Epithelial cell of proximal tubule (primary cell): ENCODE data around the gene SPATA33. TPM values are rescaled to one million over a fixed set of nuclear protein-coding genes. Genes with fewer than 3 reads are reported as not detected.
"Not testable (repeated sequence)": the region's sequence is repeated elsewhere in the genome, so short reads cannot be mapped to it uniquely, and the experiment has no call there.

Source experiments
- DNase-seq: peaks from one replicate; pipeline ENCODE4 v3.0.0-alpha.2; 2011; ENCODE audit warnings: low read depth
- H3K4me3 ChIP-seq: 2 replicates; pipeline ENCODE4 v1.5.1; 2011; ENCODE audit warnings: low read depth, mild to moderate bottlenecking, low read length
- total RNA-seq: library from RNA; depleted of rRNA; stranded (reverse); fragments of >200 nt; gene quantifications from 2 replicates; pipeline ENCODE4 v1.2.3, GENCODE V29; 2015
- TF ChIP-seq, protein P1 (sequence below): conservative IDR thresholded peaks from 2 replicates; pipeline ENCODE4 v1.5.1; 2012; ENCODE audit warnings: low read depth, mild to moderate bottlenecking, low read length

Gene SPATA33
- total RNA-seq, 1 donor from 2014 or later = 8.1 TPM

DNA sequence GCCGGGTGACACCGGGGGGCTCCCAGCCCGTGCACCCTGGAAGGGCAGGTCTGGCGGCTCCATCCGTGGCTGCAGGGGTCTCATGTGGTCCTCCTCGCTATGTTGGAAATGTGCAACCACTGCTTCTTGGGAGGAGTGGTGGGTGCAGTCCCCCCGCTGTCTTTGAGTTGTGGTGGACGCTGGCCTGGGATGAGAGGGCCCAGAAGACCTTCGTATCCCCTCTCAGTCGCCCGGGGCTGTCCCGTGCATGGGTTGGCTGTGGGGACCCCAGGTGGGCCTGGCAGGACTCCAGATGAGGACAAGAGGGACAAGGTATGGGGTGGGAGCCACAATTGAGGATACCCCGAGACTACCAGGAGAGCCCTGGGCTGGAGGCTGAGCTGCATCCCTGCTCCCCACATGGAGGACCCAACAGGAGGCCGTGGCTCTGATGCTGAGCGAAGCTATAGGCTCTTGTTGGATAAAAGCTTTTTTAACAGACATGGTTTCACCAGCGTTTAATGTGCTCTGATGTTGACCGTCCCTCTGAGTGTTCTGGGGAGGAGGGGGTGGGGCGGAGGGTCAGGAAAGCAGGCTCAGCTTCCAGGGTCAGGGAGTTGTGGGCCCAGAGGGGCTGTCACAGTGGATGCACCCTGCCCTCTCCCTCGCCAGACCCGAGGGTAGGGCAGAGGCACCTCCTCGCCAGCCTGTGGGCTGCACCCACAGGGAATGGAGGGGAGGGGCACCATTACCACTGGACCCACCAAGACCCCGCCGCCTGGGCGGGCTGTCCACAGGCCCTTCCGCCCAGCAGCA lies 38.4 kb downstream of the SPATA33 start:
- no peak for DNase-seq
- no peak overlapping the region for H3K4me3 ChIP-seq
- TF ChIP-seq, protein P1, sequence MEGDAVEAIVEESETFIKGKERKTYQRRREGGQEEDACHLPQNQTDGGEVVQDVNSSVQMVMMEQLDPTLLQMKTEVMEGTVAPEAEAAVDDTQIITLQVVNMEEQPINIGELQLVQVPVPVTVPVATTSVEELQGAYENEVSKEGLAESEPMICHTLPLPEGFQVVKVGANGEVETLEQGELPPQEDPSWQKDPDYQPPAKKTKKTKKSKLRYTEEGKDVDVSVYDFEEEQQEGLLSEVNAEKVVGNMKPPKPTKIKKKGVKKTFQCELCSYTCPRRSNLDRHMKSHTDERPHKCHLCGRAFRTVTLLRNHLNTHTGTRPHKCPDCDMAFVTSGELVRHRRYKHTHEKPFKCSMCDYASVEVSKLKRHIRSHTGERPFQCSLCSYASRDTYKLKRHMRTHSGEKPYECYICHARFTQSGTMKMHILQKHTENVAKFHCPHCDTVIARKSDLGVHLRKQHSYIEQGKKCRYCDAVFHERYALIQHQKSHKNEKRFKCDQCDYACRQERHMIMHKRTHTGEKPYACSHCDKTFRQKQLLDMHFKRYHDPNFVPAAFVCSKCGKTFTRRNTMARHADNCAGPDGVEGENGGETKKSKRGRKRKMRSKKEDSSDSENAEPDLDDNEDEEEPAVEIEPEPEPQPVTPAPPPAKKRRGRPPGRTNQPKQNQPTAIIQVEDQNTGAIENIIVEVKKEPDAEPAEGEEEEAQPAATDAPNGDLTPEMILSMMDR = no peak

DNA sequence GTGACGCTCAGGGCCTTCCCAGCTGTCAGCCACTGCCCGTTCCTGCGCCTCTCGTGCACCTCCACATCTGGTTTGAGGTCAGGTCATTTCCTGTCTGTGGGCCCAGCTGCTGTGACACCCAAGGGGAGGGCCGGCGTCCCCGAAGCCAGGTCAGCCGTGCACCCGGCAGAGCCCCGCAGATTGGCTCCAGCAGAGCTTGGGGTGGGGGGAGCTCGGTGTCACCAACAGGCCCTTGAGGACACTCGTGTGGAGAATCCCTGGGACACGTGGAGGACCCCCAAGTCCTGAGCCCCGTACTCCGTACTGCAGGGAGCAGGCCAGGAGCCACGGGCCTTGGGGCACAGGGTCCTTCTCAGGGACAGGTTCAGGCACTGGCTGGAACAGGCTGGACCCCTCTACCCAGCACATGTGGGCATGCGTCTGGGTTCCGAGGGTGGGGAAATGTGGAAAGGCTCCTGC lies 39.1 kb downstream of the SPATA33 start:
- TF ChIP-seq, protein P1 = no peak
- DNase-seq = no peak
- H3K4me3 ChIP-seq = no peak overlapping the region

DNA sequence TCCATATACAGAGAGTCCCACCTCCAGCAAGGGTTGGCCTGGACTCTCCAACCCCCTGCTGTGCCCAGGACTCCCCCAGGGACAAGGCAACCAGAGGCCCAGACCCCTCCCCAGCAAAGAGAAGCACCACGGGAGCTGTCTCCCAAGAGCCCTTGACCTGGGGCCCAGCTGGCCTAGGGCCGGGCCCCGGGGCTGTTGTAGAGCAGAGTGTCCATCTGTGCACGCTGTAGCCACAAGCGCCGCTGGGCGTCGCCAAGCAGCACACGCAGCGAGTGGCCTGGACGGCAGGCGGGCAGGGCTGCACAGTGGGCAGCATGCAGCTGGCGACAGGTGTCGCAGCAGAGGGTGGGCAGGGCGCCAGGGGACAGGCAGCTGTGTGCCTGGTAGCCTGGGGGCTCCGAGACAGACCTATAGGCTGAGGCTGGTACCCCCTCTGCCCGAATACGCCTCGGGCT lies 39.6 kb downstream of the SPATA33 start:
- TF ChIP-seq, protein P1 = no peak
- no peak for DNase-seq
- H3K4me3 ChIP-seq = no peak overlapping the region

DNA sequence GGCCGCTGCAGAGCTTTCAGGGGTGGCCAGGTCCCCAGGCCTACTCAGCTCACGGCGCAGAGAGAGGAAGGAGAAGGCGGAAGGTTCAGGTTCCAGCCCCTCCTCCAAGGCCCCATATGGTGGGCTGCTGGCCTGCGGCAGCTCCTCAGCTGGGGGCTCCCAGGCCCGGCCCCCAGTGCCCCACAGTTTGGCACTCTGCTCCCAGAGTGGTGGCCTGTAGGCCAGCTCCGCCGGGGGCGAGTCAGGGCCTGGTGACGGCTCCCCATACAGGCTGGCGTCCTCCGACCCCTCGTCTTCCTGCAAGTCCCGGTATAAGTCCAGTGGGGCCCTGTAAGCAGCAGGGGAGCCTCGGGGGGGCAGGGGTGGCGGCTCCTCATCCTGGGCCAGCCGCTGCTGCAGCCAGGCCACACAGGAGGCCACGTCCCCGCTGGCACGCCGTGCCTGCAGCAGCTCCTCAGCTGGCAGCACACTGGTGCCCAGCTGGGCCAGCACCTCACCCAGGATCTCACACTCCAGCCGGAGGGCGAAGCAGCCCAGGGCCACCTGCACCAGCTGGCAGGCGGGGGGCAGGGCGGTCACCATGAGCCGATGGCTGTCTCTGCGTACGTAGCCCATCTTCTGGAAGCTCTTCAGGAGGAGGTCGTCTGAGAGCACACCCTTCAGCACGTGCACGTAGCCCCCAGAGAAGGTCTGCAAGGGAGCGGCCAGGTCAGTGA lies 40.1 kb downstream of the SPATA33 start:
- TF ChIP-seq, protein P1 = no peak
- no peak overlapping the region for H3K4me3 ChIP-seq
- DNase-seq = no peak

DNA sequence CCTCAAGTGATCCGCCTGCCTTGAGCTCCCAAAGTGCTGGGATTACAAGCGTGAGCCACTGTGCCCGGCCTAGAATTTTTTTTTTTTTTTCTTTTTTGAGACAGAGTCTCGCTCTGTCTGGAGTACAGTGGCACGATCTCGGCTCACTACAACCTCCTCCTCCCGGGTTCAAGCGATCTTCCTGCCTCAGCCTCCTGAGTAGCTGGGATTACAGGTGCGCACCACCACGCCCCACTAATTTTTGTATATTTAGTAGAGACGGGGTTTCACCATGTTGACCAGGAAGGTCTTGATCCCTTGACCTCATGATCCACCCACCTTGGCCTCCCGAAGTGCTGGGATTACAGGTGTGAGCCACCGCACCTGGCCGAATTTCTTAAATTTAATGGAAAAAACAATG lies 41.1 kb downstream of the SPATA33 start:
- not testable (repeated sequence) for DNase-seq, H3K4me3 ChIP-seq

DNA sequence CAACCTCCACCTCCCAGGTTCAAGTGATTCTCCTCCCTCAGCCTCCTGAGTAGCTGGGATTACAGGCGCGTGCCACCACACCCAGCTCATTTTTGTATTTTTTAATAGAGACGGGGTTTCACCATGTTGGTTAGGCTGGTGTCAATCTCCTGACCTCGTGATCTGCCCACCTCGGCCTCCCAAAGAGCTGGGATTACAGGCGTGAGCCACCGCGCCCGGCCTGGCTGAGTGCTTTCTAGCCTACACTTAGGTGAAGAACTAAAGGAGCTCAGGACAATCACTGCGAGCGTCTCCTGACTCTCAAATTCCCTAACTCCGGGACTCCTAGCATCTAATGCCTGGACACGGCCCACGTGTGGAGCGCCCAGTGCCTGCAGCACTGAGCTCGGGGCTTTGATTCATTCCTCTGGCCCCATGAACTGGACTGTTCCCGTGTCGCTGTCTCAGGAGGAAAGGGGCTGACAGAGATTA lies 42.0 kb downstream of the SPATA33 start:
- H3K4me3 ChIP-seq = peak overlapping the region; percentile 31
- not testable (repeated sequence) for DNase-seq

DNA sequence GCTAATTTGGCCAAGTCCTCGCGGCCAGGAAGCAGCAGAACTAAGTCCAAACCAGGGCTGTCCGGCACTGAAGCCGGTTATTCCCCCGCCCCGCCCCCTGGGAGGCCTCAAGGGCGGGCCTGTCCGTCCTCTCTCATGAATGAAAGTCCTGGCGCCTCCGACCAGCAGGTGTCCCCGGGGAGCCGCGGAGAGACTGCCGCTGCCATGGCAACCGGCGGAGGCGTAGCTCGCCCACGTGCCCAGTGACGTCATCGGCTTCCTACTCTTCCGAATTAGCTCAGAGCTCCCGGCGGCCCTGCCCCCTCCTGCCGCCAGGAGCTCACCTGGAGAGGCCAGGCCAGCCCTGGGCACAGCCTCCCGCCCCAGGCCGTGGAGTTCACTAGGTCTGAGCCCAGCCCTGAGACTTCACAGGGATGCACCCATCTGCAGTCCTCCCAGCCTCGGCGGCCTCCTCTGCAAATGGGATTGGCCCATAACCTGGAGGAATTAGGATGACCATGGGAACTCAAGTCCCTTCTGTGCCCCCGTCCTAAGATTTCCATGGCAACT lies 42.5 kb downstream of the SPATA33 start:
- peak overlapping the region; percentile 73 for H3K4me3 ChIP-seq
- DNase-seq = peak; percentile 68
- TF ChIP-seq, protein P1 = peak; percentile 67
